ENCODE results near the gene SNU13.
"Not testable (repeated sequence)": the region's sequence is repeated elsewhere in the genome, so short reads cannot be mapped to it uniquely, and the experiment has no call there.

Gene SNU13

DNA sequence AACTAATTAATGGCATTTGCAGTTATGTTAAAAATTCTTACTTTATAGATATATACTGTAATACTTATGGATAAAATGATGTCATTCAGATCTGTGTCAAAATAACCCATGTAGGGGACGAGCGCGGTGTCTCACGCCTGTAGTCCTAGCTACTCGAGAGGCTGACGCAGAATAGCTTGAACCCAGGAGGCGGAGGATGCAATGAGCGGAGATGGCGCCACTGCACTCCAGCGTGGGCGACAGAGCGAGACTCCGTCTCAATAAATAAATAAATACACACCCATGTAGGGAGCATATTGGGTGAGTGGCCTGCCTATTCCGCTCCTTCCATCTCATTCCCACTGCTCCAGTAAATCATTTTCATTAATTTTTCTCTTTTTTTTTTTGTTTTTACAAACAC is 7.1 kb downstream of the SNU13 start:
- DNase-seq (ENCODE audit: low read depth), result no peak

DNA sequence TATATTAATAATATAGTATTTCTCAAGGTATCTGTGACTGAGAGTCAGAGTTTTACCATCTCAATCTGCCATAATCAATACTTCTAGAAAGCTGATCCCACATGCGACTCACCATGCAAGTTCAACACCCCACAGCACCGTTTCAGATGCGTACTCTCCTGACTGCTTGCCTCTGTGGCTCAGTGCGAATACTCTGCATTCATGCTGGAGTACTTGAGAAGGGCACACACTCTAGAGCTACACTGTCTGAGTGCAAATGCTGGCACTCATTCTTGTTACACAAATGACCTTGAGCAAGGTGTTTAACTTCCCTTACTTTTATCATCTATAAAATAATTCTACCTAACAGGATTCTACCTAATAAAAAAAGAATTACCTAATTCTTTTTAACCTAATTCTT is 12.5 kb downstream of the SNU13 start:
- no peak for DNase-seq (ENCODE audit: low read depth)

DNA sequence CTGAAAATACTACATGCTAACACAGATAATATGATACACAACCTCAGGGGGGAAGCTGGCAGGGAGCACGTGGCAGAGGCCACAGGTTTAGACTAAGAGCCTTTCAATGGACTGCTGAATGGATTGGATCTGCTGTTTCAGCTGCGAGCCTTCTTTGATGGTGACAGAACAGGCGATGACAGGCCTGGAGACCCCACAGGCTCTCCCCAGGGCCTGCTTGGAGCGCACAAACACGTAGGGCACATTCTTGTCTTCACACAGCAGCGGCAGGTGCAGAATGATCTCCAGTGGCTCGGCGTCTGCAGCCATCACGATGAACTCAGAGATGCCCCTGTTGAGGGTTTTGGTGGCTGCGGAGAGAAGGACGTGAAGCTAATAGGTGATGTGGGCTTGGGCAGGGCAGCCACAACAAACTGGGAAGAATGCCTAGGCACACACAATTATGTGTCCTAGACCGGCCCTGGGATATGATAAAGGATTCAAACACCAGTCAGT is 13.8 kb downstream of the SNU13 start:
- no peak for DNase-seq (ENCODE audit: low read depth)

DNA sequence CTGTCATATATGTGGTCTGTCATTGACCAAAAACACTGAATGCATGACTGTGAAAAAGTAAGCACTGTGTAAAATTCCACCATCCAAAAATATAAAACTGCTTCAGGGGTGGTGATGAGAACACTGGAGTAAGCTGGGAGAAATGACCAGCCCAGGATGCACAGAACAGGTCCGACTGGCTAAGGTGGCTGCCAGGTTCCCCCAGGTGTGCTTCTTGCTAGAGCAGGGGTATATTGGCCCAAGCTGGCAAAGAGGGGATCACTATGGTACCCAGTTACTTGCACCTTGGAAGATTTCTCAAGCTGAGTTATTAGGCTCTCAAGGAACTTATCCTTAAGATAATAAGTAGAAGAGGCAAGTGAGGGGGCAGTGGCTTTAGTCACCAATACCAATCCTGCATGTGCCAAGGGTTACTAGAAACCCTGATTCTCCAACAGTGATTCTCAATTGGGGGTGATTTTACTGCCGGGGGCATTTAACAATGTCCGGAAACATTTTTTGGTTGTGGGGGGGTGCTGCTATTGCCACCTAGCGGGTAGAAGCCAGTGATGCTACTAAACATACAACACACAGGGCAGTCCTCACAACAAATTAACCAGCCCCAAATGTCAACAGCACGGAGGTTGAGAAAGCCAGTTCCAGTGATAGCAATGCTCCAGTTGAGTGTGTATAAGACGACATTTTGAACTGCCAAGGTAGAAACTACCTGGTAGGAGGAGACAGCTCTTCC is 15.7 kb downstream of the SNU13 start:
- no peak for DNase-seq (ENCODE audit: low read depth)

DNA sequence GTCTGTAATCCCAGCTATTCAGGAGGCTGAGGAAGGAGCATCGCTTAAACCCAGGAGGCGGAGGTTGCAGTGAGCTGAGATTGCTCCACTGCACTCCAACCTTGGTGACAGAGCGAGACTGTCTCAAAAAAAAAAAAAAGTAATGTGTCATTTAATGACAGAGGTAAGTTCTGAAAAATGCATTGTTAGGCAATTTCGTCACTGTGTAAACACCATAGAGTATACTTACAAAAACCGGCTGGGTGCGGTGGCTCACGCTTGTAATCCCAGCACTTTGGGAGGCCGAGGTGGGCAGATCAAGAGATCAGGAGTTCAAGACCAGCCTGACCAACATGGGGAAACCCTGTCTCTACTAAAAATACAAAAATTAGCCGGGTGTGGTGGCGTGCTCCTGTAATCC is 16.6 kb downstream of the SNU13 start:
- not testable (repeated sequence) for DNase-seq (ENCODE audit: low read depth)

DNA sequence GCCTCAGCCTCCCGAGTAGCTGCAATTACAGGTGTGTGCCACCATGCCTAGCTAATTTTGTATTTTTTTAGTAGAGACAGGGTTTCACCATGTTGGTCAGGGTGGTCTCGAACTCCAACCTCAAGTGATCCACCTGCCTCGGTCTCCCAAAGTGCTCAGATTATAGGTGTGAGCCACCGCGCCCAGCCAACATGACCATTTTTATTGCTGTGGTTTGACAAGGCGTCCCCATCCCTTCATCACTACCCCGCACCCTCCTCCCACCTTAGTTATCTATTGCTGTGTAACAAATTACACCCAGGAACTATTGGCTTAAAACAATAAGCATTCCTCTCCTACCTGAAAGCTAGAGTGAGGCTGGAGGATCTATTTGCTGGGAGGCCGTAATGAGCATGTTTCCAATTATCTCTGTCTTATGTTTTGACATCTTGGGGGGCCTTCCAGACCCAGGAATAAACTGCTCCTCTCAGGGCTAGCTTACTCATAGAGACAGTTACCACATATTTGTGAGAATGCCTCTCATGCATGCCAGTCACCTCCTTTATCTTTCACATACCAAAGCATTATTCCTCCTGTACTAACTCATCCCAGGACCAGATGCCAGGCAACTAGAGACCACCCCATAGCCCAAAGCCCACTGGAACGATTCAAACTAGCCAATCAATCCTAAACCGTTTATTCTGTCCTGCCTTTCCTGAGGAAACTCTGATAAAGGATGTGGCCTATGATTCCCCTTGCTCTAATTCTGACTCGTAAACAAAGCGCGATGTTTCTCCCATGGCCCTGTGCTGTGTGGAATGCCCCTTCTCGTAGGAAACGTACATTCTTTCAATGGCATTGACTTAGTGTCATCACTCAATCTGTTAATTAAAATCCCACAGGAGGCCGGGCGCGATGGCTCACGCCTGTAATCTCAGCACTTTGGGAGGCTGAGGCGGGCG is 19.4 kb downstream of the SNU13 start:
- DNase-seq (ENCODE audit: low read depth), result no peak

DNA sequence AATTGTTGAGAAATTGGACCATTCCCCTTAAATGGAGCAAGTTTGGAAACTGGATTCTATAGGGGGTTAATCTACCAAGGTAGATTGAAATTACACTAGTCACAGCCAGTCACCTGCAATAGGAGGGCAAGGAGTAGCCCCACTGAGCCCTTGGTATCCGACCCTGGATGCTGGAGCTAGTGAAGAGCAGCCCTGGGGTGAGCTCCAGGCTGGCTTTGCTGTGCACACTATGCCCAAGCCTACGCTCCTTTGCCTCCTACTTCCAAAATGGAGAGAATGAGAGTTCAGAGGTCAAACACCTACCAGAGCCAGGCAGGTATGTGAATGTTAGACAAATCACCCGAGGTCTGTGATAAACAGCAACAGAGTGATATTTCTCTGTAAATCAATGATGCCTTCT is 23.7 kb downstream of the SNU13 start:
- no peak for DNase-seq (ENCODE audit: low read depth)

DNA sequence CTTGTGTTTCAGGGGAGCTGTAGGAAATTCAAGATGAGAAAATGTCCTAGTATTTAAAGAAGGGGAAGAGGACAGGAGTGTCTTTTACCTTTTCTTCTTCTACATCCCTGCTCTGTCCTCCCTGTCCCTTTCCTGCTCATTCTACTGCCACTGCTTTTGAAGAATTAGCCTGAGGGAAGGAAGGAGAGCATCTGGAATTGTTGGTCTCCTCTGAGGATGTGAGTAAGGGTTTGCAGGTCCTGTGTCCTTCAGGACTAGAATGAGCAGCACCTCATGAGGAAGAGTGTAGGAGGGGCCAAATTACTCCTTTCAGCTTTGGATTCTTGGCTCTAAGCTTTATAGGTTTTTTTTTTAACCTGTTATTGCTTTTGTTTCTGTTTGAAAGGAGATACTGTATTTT is 24.2 kb downstream of the SNU13 start:
- no peak for DNase-seq (ENCODE audit: low read depth)

DNA sequence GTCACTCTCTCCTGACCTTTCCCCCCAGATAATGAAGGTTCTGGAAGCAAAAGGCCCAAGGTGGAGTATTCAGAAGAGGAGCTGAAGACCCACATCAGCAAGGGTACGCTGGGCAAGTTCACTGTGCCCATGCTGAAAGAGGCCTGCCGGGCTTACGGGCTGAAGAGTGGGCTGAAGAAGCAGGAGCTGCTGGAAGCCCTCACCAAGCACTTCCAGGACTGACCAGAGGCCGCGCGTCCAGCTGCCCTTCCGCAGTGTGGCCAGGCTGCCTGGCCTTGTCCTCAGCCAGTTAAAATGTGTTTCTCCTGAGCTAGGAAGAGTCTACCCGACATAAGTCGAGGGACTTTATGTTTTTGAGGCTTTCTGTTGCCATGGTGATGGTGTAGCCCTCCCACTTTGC is 25.1 kb downstream of the SNU13 start:
- DNase-seq (ENCODE audit: low read depth), result not testable (repeated sequence)

DNA sequence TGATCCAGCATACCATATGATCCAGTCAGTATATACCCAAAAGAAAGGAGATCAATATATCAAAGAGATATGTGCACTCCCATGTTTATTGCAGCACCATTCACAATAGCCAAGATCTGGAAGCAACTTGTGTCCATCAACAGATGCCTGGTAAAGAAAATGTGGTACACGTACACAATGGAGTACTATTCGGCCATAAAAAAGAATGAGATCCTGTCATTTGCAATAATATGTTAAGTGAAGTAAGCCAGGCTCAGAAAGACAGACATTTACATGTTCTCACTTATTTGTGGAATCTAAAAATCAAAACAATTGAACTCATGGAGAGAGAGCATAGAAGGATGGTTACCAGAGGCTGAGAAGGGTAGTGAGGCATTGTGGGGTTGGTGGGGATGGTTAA is 27.0 kb downstream of the SNU13 start:
- DNase-seq (ENCODE audit: low read depth), result no peak

DNA sequence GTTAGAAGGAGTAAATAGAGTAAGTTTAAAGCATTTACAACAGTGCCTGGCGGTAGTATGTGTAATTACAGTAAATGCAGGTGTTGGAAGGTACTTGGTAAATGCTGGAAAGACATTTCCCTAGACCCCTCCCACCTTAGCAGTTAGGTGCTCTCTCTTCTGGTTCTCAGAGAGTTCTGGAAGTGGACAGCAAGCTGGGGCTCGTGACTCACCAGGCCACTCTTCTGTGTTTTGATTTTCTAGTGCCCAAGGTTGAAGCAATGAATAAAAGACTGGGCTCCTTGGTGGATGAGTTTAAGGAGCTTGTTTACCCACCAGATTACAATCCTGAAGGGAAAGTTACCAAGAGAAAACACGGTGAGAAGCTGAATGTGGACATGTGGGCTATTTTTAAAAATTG is 27.6 kb downstream of the SNU13 start:
- DNase-seq (ENCODE audit: low read depth), result no peak

DNA sequence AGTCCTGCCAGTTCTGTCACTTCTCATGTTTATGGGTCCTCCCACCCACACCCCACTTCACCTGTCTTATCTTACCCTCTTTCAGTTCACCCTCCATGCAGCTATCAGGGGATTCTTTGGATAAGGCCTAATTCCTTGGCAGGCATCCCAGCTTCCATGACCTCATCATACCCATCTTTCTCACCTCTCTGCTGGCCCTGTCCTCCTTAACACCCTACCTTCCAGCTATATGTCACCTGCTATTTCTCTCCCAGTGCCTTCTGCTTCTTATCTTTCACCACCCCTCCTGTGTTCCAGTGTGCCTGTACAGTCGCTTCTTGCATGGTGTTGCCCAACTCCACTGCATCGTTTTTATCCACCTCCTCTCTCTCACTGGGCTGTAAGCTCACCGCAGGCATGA is 28.3 kb downstream of the SNU13 start:
- no peak for DNase-seq (ENCODE audit: low read depth)

DNA sequence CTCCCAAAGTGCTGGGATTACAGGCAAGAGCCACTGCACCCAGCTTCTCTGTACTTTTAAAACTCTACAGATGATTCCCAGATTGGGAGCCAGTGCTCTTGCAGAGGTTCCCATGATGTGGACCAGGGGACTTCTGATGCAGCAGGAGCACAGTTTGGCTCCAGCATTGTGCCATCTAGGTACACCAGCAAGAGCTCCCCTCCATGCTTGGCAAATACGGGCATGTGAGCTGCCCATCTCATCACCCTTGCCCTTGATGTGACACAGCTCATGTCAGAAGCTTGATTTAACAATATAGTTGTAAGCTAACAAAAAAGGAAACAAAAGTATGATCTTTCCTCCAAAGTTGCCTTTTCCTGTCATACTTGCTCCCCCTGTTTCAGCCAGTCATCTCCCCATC is 28.7 kb downstream of the SNU13 start:
- no peak for DNase-seq (ENCODE audit: low read depth)

DNA sequence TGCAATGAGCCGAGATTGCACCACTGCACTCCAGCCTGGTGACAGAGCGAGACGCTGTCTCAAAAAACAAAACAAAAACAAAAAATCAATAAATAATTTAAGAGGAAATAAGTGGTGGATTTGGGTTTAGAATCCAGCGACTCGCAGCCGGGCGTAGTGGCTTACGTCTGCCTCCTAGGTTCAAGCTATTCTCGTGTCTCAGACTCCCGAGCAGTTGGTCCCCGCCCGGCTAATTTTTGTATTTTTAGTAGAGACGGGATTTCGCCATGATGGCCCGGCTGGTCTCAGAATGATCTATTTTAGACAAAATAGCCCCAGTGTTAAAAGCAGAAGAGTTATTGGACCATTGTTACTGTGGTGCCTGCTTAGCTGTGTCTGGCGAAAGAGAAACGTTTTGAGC is 29.8 kb downstream of the SNU13 start:
- no peak for DNase-seq (ENCODE audit: low read depth)

DNA sequence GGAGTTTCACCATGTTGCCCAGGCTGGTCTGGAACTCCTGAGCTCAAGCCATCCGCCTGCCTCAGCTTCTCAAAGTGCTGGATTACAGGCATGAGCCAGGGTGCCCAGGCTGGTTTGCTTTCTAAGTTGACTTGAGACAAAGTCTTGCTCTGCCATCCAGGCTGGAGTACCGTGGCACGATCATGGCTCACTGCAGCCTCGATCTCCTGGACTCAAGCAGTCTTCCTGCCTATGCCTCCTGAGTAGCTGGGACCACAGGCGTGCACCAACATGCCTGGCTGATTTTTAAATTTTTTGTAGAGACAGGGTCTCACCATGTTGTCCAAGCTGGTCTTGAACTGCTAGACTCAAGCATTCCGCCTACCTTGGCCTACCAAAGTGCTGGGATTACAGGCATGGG is 31.0 kb downstream of the SNU13 start:
- DNase-seq (ENCODE audit: low read depth), result no peak

DNA sequence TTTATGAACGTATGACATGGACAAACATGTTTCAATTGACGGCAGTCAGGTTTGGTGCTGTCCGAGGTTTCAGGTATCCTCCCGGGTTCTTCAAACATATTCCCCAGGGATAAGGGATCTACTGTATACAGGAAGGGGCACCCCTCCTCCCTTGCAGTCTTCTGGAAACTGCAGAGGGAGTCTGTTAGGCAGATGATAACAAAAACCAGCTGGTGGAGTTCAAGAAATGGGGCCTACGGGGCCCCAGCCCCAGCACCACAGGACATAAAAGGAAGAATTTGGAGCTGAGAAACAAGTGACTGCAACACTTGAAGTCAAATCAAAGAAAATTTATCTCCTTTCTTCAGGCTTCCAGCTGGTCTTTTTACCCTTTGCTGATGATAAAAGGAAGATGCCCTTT is 32.1 kb downstream of the SNU13 start:
- DNase-seq (ENCODE audit: low read depth), result no peak

DNA sequence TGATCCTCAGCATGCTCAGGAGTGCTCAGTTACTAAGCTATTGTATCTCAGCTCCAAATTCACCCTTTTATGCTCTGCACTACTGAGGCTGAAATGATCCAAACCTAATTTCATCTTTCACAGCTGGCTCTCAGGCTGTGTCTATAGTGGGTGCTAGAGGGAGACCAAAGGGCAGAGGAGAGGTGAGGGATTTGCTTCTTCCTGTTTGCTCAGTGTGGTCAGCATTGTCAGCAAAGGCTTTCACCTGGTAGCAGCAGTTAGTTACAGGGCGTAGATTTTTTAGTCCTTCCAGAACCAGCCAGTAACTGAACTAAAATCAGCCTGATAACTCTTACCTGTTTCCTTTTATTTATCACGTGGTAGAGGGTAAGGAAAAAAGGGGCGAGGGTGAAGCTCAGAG is 34.3 kb downstream of the SNU13 start:
- no peak for DNase-seq (ENCODE audit: low read depth)

DNA sequence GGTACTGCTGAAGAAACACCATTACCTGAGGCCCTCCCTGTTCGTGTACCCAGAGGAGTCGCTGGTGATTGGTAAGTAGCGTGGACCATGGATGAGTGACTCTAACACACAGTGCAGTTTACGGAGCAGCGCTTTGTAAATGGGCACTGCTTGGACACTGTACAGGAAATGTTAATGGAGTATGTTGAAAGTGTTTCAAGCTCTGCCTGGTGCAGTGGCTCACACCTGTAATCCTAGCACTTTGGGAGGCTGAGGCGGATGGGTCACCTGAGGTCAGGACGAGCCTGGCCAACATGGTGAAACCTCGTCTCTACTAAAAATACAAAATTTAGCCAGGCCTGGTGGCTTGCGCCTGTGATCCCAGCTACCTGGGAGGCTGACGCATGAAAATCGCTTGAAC is 37.8 kb downstream of the SNU13 start:
- no peak for DNase-seq (ENCODE audit: low read depth)

DNA sequence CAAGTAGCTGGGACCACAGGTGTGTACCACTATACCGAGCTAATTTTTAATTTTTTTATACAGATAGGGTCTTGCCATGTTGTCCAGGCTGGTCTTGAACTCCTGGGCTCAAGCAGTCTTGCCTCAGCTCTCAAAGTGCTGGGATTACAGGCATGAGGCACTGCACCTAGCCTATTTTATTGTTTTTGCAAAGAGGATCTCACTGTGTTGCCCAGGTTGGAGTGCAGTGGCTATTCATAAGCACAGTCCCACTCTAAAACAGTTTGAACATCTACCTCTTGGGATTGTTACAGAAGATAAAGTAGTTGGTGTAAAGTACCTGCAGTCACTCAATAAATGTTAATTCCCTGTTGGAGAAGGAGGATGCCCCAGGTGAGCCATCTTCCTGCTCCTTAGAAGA is 38.4 kb downstream of the SNU13 start:
- no peak for DNase-seq (ENCODE audit: low read depth)

DNA sequence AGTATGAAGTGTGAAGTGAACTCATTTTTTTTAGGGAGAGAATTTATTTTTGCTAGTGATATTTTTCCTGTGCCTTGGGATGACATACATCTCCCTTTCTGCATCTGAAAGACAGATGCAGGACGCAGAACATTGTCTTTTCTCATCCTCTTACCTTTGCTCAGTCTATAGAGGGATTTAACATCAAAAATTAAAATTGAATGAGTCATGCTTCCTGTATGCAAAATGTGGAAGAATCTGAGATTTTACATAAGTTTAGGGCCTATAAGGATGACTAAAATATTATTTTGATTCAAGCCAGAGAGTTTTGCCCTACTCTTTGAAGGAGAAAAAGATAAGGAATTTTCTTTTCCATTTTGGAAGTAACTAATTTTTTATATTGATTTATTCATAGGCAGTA is 40.2 kb downstream of the SNU13 start:
- DNase-seq (ENCODE audit: low read depth), result no peak

DNA sequence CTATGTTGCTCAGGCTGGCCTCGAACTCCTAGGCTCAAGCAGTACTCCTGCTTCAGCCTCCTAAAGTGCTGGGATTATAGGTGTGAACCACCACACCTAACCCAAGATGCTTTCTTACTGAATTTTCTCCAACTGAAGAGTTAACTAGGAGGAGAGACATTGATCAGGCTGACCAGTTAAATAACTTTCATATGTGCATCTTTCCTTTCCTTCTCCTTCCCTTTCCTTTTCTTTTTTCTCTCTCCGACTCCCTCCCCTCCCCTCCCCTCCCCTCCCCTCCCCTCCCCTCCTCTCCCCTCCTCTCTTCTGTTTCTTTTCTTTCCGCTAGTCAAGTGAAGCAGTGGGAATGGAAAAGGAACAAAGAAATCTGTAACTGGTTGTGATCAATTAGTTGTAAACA is 40.9 kb downstream of the SNU13 start:
- DNase-seq (ENCODE audit: low read depth), result no peak

DNA sequence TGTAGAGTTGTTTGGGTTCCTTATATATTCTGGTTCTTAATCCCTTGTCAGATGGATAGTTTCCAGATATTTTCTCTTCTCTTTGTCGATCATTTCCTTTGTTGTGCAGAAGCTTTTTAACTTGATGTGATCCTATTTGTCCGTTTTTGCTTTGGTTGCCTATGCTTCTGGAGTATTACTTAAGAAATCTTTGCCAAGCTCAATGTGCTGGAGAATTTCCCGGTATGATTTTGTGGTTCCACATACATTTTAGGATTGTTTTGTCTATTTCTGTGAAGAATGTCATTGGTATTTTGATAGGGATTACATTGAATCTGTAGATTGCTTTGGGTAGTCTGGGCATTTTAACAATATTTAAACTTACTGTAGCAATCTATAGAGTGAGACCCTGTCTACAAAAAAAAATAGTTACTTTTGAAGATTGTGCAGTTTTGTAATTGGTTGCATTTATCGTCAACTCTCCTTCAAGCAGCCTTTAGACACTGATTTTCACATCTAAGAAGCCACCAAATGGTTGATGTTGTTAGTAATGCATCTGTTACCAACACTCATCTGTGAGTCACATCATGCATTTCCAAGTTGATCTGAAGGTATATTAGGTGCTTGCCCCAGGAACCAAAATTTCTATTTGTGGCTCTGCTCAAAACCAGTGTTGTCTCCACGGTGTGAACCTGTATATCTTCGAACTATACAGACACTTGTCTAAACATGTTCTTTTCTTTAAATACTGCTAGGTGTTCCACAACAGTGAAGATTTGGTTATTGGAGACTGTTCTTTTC is 46.1 kb downstream of the SNU13 start:
- DNase-seq (ENCODE audit: low read depth), result no peak

DNA sequence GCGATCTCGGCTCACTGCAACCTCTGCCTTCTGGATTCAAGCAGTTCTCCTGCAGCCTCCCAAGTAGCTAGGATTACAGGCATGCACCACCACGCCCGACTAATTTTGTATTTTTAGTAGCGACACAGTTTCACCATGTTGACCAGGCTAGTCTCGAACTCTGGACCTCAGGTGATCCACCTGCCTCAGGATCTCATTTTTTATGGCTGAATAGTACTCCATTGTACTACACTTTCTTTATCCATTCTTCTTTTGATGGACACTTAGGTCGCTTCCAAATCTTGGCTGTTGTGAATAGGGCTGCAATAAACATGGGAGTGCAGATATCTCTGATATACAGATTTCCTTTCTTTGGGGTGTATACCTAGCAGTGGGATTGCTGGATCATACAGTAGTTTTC is 46.8 kb downstream of the SNU13 start:
- no peak for DNase-seq (ENCODE audit: low read depth)

Data from activated T-cell treated with anti-CD3 and anti-CD28 coated beads for 24 hours (primary cell).